Measurements from ENCODE around the gene HIVEP3. TPM values are rescaled to one million over a fixed set of nuclear protein-coding genes. Genes with fewer than 3 reads are reported as not detected.

The HIVEP3 gene
- total RNA-seq, 1 donor from 2014 or later: 0.37 TPM

DNA sequence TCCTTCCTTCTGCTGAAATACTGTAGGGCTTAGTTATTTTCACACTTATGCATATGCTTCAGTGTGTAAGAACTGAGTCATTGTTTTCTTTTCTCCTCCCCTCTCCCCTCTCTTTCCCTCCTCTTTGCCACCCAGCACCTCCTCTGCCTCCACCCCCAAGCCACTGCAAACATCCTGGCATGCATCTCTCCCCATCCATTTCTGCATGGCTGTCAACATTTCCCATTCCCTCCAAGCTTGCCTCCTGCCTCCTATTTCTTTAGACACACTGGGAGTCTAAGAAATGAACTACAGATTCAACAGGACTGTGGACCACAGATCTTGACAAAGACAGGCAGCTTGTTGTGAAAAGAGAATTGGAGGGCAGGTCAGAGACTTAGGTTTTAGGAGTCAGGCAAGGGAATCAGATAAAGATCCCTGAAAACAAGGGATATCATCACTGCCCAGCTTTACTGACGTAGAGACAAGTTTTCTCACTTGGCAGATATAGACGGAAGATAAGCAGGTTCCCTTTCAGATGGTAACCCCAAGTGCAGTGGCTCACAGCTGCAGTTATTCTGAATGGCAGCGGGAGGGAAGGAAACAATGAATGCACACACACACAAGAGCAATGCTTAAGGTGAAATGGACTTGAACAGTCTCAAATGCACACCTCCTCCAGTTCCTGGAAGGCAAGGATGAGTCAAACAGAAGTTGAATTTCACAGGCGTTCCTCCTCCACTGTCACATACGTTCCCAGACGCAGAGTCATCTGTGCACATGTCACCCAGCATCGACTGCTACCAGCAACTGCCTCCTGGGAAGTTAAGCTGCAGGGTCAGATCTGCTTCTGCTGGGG, 56.1 kb downstream of the HIVEP3 start:
- Mint-ChIP-seq H3K4me3 (no peak overlapping the region), H3K36me3 (no peaks in the 10 kb centered on the region), H3K27me3 (ENCODE audit: insufficient read depth, low read depth) (peaks cover 4% of the 10 kb centered on the region), H3K4me1 (peaks cover 50% of the 10 kb centered on the region), H3K9me3 (no peaks in the 10 kb centered on the region), H3K27ac (peak overlapping the region; percentile 51)
- no peaks in the 10 kb centered on the region for H3K27me3 ChIP-seq
- peaks cover 15% of the 10 kb centered on the region for H3K4me1 ChIP-seq
- no peaks in the 10 kb centered on the region for H4K20me1 ChIP-seq (ENCODE audit: low read depth)
- TF ChIP-seq EZH2phosphoT487 (IDR thresholded peaks at IDR 0.05) (no peak), EZH2 (IDR thresholded peaks at IDR 0.05) (no peak)
- TF ChIP-seq, protein P1, sequence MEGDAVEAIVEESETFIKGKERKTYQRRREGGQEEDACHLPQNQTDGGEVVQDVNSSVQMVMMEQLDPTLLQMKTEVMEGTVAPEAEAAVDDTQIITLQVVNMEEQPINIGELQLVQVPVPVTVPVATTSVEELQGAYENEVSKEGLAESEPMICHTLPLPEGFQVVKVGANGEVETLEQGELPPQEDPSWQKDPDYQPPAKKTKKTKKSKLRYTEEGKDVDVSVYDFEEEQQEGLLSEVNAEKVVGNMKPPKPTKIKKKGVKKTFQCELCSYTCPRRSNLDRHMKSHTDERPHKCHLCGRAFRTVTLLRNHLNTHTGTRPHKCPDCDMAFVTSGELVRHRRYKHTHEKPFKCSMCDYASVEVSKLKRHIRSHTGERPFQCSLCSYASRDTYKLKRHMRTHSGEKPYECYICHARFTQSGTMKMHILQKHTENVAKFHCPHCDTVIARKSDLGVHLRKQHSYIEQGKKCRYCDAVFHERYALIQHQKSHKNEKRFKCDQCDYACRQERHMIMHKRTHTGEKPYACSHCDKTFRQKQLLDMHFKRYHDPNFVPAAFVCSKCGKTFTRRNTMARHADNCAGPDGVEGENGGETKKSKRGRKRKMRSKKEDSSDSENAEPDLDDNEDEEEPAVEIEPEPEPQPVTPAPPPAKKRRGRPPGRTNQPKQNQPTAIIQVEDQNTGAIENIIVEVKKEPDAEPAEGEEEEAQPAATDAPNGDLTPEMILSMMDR (IDR thresholded peaks at IDR 0.05): no peak
- H3K27ac ChIP-seq: no peak overlapping the region
- H3K4me3 ChIP-seq: no peak overlapping the region
- DNase-seq (ENCODE audit: low spot score): no peak
- H3K4me2 ChIP-seq: no peak overlapping the region
- H3F3A ChIP-seq (ENCODE audit: low read depth): no peaks in the 10 kb centered on the region
- H3K79me2 ChIP-seq (ENCODE audit: low read depth): no peaks in the 10 kb centered on the region
- no peaks in the 10 kb centered on the region for H3K36me3 ChIP-seq
- H3K9me3 ChIP-seq (ENCODE audit: low read depth): no peaks in the 10 kb centered on the region
- H2AFZ ChIP-seq (replicated peaks): no peak overlapping the region
- no peak overlapping the region for H3K9ac ChIP-seq

DNA sequence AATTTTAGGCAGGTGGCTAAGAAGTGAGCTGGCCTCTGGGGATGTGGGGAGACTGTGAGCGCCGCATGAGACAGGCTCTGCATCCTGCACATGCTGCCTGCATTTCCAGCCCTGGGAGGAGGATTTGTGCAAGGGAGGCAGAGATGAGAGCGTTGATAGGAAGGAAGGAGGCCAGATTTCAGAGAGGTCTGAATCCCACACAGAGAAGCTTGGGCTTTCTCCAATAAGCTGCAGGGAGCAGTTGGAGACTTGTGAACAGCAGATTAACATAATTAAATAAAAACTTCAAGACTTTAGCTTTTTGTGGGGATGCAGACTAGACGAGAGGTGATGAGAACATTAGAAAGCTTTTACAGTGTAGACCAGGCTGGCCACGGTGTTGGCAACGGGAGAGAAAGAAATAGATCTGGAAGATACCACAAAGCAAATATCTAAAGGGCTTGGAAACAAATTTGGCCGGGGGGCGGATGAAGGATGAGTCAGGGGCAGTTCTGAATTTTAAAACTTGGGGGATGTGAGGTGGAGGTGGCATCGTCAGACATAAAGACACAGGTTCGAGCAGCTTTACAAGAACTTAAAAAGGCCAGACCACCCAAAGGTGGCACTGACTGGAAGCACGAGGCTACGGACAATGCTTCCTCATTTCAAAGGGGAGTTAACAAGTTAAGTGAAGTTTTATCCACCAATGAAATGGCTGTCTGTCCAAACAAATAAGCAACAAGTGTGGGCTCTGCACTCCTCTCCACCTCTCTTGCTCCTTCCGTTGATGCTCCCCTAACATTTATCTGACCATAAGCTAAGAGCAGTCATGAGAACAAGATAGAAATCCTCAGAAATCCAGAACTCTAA, 57.0 kb downstream of the HIVEP3 start:
- peaks cover 53% of the 10 kb centered on the region for H3K4me1 Mint-ChIP-seq
- no peak overlapping the region for H3K27ac ChIP-seq
- no peaks in the 10 kb centered on the region for H3K36me3 ChIP-seq
- no peak overlapping the region for H3K4me2 ChIP-seq
- H3K79me2 ChIP-seq (ENCODE audit: low read depth): no peaks in the 10 kb centered on the region
- H3K4me3 Mint-ChIP-seq: no peak overlapping the region
- H3F3A ChIP-seq (ENCODE audit: low read depth): no peaks in the 10 kb centered on the region
- H3K36me3 Mint-ChIP-seq: no peaks in the 10 kb centered on the region
- no peak overlapping the region for H2AFZ ChIP-seq (replicated peaks)
- no peak overlapping the region for H3K27ac Mint-ChIP-seq
- no peaks in the 10 kb centered on the region for H3K9me3 ChIP-seq (ENCODE audit: low read depth)
- H3K27me3 ChIP-seq: no peaks in the 10 kb centered on the region
- DNase-seq (ENCODE audit: low spot score): no peak
- H3K4me1 ChIP-seq: peaks cover 15% of the 10 kb centered on the region
- no peak overlapping the region for H3K4me3 ChIP-seq
- H3K9me3 Mint-ChIP-seq: no peaks in the 10 kb centered on the region
- no peak for TF ChIP-seq EZH2phosphoT487 (IDR thresholded peaks at IDR 0.05)
- TF ChIP-seq EZH2 (IDR thresholded peaks at IDR 0.05): no peak
- TF ChIP-seq, protein P1 (IDR thresholded peaks at IDR 0.05): no peak
- no peak overlapping the region for H3K9ac ChIP-seq
- H4K20me1 ChIP-seq (ENCODE audit: low read depth): no peaks in the 10 kb centered on the region
- H3K27me3 Mint-ChIP-seq (ENCODE audit: insufficient read depth, low read depth): peaks cover 6% of the 10 kb centered on the region

DNA sequence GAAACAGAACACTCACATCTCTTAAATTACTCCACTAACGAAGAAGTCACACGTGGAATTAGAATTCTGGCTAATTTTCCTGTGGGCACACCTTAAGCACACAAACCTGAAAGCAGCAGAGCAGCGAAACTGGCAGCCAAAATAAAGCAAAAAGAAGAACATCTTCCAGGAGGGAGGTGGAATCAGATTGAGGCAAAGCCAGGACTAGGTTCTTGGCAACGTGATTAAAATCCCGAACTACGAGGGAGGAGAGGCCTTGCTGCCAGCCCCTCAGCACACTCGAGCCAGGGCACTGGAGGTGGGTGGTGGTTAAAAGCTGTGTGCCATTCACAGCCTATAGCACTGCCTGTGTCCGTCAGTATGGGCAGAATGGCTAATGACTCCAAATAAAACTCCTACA, 58.0 kb downstream of the HIVEP3 start:
- Histone ChIP-seq H3K79me2 (ENCODE audit: low read depth) (no peaks in the 10 kb centered on the region), H3K4me1 (peaks cover 15% of the 10 kb centered on the region), H3K36me3 (no peaks in the 10 kb centered on the region), H2AFZ (replicated peaks) (no peak overlapping the region), H3K4me3 (no peak overlapping the region), H4K20me1 (ENCODE audit: low read depth) (no peaks in the 10 kb centered on the region), H3K9me3 (ENCODE audit: low read depth) (no peaks in the 10 kb centered on the region), H3F3A (ENCODE audit: low read depth) (no peaks in the 10 kb centered on the region), H3K27ac (no peak overlapping the region), H3K4me2 (no peak overlapping the region), H3K9ac (no peak overlapping the region), H3K27me3 (no peaks in the 10 kb centered on the region)
- TF ChIP-seq EZH2 (IDR thresholded peaks at IDR 0.05) (no peak), EZH2phosphoT487 (IDR thresholded peaks at IDR 0.05) (no peak)
- TF ChIP-seq, protein P1 (IDR thresholded peaks at IDR 0.05): no peak
- Mint-ChIP-seq H3K27me3 (ENCODE audit: insufficient read depth, low read depth) (peaks cover 4% of the 10 kb centered on the region), H3K4me1 (peaks cover 55% of the 10 kb centered on the region), H3K27ac (no peak overlapping the region), H3K9me3 (no peaks in the 10 kb centered on the region), H3K4me3 (no peak overlapping the region), H3K36me3 (no peaks in the 10 kb centered on the region)
- DNase-seq (ENCODE audit: low spot score): no peak
